Uterus (tissue), 2 donors: ENCODE measurements around the gene CLDN9.

Experiments used
- CTCF ChIP-seq, 4 experiments: fragments of 200-600 bp in 2 of 4; fragments of 450-650 bp in 2 of 4; sonication (generic) in 2 of 4; IDR thresholded peaks; one replicate each; pipeline ENCODE4 v1.5.1; 2016 to 2019; ENCODE audit warnings: antibody characterized with exemption in 4 of 4, mild to moderate bottlenecking in 2 of 4, moderate library complexity in 1 of 4
- POLR2A ChIP-seq, 2 donors: fragments of 450-650 bp; IDR thresholded peaks; one replicate each; pipeline ENCODE4 v1.6.1; 2016; ENCODE audit warnings: antibody characterized with exemption in 2 of 2, mild to moderate bottlenecking in 1 of 2, moderate library complexity in 1 of 2

- TF ChIP-seq POLR2A (IDR thresholded peaks at IDR 0.05) (no peak), CTCF (IDR thresholded peaks at IDR 0.05) (no peak)
These were observed 44.4 kb upstream of the CLDN9 start for GRCh38 chr16:2968368-2968737.
